Endodermal cell (in vitro differentiated cells): ENCODE results near the gene PRIM1. TPM values are rescaled to one million over a fixed set of nuclear protein-coding genes. Genes with fewer than 3 reads are reported as not detected.
A peak's percentile ranks its signal among the peaks of the same experiment; 100 is the strongest.
"Not testable (repeated sequence)": the region's sequence is repeated elsewhere in the genome, so short reads cannot be mapped to it uniquely, and the experiment has no call there.

ENCODE experiments used
- DNase-seq: peaks from one replicate; pipeline ENCODE4 v3.0.0-alpha.2; 2017
- H3K27ac ChIP-seq: 2 replicates; pipeline ENCODE4 v1.5.1; 2013; ENCODE audit warnings: mild to moderate bottlenecking, low read depth, low read length, moderate library complexity
- H3K27me3 ChIP-seq: 2 replicates; pipeline ENCODE4 v1.6.1; 2013; ENCODE audit warnings: mild to moderate bottlenecking, low read length, moderate library complexity; ENCODE audit not compliant: insufficient read depth, control insufficient read depth, poor library complexity, severe bottlenecking
- H3K36me3 ChIP-seq: 2 replicates; pipeline ENCODE4 v1.7.0; 2013; ENCODE audit warnings: mild to moderate bottlenecking, low read length, moderate library complexity; ENCODE audit not compliant: control insufficient read depth, insufficient read depth
- H3K4me1 ChIP-seq: one replicate; pipeline ENCODE4 v1.7.0; 2013; ENCODE audit warnings: low read length; ENCODE audit not compliant: control insufficient read depth, insufficient read depth
- H3K4me3 ChIP-seq: 2 replicates; pipeline ENCODE4 v1.5.1; 2013; ENCODE audit warnings: mild to moderate bottlenecking, low read length, moderate library complexity
- H3K9ac ChIP-seq: 2 replicates; pipeline ENCODE4 v1.6.1; 2013; ENCODE audit warnings: mild to moderate bottlenecking, low read length, moderate library complexity; ENCODE audit not compliant: poor library complexity, severe bottlenecking; ENCODE audit errors: extremely low read depth
- H3K9me3 ChIP-seq: 2 replicates; pipeline ENCODE4 v1.6.1; 2013; ENCODE audit warnings: mild to moderate bottlenecking, low read length, moderate library complexity; ENCODE audit not compliant: control insufficient read depth
- H3K27ac Mint-ChIP-seq: 2 replicates; pipeline ENCODE4 v1.8.0; 2020; ENCODE audit warnings: mixed read lengths
- H3K27me3 Mint-ChIP-seq: 2 replicates; pipeline ENCODE4 v1.8.0; 2021; ENCODE audit warnings: mild to moderate bottlenecking, mixed read lengths; ENCODE audit not compliant: insufficient read depth
- H3K36me3 Mint-ChIP-seq: 2 replicates; pipeline ENCODE4 v1.8.0; 2020; ENCODE audit warnings: low read depth, mixed read lengths
- H3K4me1 Mint-ChIP-seq: 2 replicates; pipeline ENCODE4 v1.8.0; 2020; ENCODE audit warnings: mixed read lengths
- H3K4me3 Mint-ChIP-seq: 2 replicates; pipeline ENCODE4 v1.8.0; 2020; ENCODE audit warnings: mild to moderate bottlenecking, moderate library complexity, mixed read lengths
- H3K9me3 Mint-ChIP-seq: 2 replicates; pipeline ENCODE4 v1.8.0; 2020; ENCODE audit warnings: mild to moderate bottlenecking, mixed read lengths
- WGBS, 2 experiments: methylation state at CpG; one replicate each; pipeline versions ENCODE4 v1.1.5 to v1.1.7; 2013; ENCODE audit warnings: missing lambda C conversion rate in 2 of 2, mixed read lengths in 1 of 2; ENCODE audit not compliant: insufficient coverage in 1 of 2, insufficient read length in 1 of 2; 5-methylcytosine and 5-hydroxymethylcytosine counted together
- total RNA-seq, 2 donors: library from RNA; stranded (reverse); fragmentation: NEBNext Ultra II Directional in 1 of 2; extraction: Animal tissue kit (Norgen Biotek cat#: 25700) in 1 of 2; gene quantifications; 2 replicates in 1 of 2; 3 replicates in 1 of 2; pipeline ENCODE4 v1.2.1, GENCODE V29; 2021
- TF ChIP-seq, protein P1 (sequence below): fragments of 200-600 bp; sonication (generic); conservative IDR thresholded peaks from 2 replicates; pipeline ENCODE4 v1.5.0; 2021; ENCODE audit warnings: antibody characterized with exemption, mild to moderate bottlenecking

The PRIM1 gene
- total RNA-seq, 2 donors from 2014 or later = 34.8 to 44.2 TPM

DNA sequence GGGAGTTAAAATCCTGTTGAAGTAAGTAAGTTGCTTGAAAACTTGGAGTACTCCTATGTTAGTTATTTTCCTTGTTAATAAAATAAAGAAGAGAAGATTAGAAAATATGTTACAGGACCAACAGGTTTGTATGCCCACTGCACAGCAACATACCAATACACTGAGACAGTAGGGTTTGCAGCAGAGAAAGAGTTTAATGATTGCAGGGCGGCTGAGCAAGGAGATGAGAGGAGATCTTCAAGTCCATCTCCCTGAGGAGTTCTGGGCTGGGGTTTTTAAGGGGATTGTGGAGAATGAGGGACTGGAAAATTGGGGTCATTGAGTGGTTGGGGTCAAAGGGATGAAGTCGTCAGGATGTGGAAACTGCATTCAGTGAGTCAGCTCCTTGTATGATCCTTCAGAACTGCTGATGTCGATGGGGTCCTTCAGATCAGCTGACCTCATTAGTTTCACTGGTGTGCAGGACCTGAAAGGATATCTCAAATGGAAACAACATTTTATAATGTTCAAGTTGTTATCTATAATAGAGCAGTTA is 6.7 kb upstream of the PRIM1 start:
- H3K27me3 Mint-ChIP-seq = no peaks in the 10 kb centered on the region
- H3K9ac ChIP-seq = no peak overlapping the region
- H3K36me3 ChIP-seq = no peaks in the 10 kb centered on the region
- H3K4me1 ChIP-seq = no peaks in the 10 kb centered on the region
- TF ChIP-seq, protein P1, sequence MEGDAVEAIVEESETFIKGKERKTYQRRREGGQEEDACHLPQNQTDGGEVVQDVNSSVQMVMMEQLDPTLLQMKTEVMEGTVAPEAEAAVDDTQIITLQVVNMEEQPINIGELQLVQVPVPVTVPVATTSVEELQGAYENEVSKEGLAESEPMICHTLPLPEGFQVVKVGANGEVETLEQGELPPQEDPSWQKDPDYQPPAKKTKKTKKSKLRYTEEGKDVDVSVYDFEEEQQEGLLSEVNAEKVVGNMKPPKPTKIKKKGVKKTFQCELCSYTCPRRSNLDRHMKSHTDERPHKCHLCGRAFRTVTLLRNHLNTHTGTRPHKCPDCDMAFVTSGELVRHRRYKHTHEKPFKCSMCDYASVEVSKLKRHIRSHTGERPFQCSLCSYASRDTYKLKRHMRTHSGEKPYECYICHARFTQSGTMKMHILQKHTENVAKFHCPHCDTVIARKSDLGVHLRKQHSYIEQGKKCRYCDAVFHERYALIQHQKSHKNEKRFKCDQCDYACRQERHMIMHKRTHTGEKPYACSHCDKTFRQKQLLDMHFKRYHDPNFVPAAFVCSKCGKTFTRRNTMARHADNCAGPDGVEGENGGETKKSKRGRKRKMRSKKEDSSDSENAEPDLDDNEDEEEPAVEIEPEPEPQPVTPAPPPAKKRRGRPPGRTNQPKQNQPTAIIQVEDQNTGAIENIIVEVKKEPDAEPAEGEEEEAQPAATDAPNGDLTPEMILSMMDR = no peak
- H3K4me3 ChIP-seq = no peak overlapping the region
- no peaks in the 10 kb centered on the region for H3K4me1 Mint-ChIP-seq
- peaks cover 19% of the 10 kb centered on the region for H3K9me3 Mint-ChIP-seq
- peaks cover 16% of the 10 kb centered on the region for H3K9me3 ChIP-seq
- no peak overlapping the region for H3K27ac ChIP-seq
- 96% methylated on average over 3 of the region's 3 CpGs for WGBS, 2 experiments
- no peaks in the 10 kb centered on the region for H3K27me3 ChIP-seq
- H3K36me3 Mint-ChIP-seq = peaks cover 2% of the 10 kb centered on the region
- no peak for DNase-seq
- H3K4me3 Mint-ChIP-seq = no peak overlapping the region
- H3K27ac Mint-ChIP-seq = no peak overlapping the region

DNA sequence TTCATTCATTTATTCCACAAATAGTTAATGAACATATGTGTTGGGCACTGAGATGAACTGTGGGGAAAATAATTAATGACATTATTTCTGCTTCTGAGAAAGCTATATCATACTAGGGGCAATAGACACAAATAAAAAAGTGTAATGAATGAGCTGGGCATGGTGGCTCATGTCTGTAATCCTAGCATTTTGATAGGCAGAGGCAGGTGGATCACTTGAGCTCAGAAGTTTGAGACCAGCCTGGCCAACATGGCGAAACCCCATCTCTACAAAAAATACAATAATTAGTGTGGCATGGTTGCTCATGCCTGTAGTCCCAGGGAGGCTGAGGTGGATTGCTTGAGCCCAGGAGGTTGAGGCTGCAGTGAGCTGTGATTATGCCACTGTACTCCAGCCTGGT is 5.8 kb upstream of the PRIM1 start:
- not testable (repeated sequence) for H3K27ac Mint-ChIP-seq, H3K4me1 ChIP-seq, H3K27me3 ChIP-seq, H3K4me3 ChIP-seq, H3K9ac ChIP-seq, H3K4me3 Mint-ChIP-seq, DNase-seq, H3K27ac ChIP-seq, H3K27me3 Mint-ChIP-seq, H3K36me3 ChIP-seq, H3K36me3 Mint-ChIP-seq, H3K4me1 Mint-ChIP-seq
- H3K9me3 ChIP-seq = peaks cover 16% of the 10 kb centered on the region
- WGBS, 2 experiments = 100% methylated on average over 1 of the region's 1 CpG; no CpG with 5 or more reads in 1 of the 2 experiments
- peaks cover 19% of the 10 kb centered on the region for H3K9me3 Mint-ChIP-seq

DNA sequence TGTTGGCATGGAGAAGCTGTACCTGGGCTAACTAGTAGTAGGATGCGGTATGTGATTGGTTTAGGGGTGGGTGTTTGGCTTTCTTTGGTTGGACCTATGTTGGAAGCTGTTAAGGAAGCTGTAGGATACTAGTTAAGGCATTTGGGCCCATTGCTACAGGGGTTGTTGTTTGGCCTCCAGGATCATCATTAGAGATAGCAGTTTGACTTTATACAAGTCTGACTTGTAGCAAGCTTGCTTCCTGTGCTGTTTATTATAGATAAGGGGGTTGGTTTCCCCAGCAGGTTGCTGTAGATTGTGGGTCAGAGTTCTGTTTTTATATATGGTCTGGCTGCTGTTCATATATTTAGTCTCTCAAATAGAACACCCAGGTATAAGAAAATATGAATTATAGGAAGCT is 1.4 kb upstream of the PRIM1 start:
- no peaks in the 10 kb centered on the region for H3K27me3 ChIP-seq
- H3K36me3 ChIP-seq = peaks cover 6% of the 10 kb centered on the region
- no peak overlapping the region for H3K9ac ChIP-seq
- WGBS, 2 experiments = 95% methylated on average over 1 of the region's 1 CpG; no CpG with 5 or more reads in 1 of the 2 experiments
- TF ChIP-seq, protein P1 = no peak
- DNase-seq = no peak
- peaks cover 8% of the 10 kb centered on the region for H3K9me3 ChIP-seq
- H3K4me3 Mint-ChIP-seq = no peak overlapping the region
- no peaks in the 10 kb centered on the region for H3K27me3 Mint-ChIP-seq
- no peak overlapping the region for H3K27ac ChIP-seq
- peaks cover 13% of the 10 kb centered on the region for H3K36me3 Mint-ChIP-seq
- peaks cover 4% of the 10 kb centered on the region for H3K4me1 ChIP-seq
- peaks cover 11% of the 10 kb centered on the region for H3K9me3 Mint-ChIP-seq
- H3K4me3 ChIP-seq = no peak overlapping the region
- no peak overlapping the region for H3K27ac Mint-ChIP-seq
- H3K4me1 Mint-ChIP-seq = peaks cover 10% of the 10 kb centered on the region

DNA sequence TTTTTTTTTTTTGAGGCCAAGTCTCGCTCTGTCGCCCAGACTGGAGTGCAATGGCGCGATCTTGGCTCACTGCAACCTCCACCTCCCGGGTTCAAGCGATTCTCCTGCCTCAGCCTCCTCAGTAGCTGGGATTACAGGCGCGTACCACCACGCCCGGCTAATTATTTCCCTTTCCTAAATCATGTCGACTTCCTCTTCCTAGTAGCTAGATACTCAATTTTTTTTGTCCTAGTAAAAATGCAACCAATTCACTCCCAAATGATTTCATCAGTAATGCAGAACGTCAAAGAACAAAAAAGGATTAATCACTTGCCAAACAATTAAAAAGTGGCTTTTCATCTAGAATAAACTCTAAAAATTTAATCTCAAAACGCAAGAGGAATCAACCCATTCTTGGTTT is 1.5 kb downstream of the PRIM1 start:
- Mint-ChIP-seq H3K4me3 (peak overlapping the region; percentile 82), H3K36me3 (peaks cover 30% of the 10 kb centered on the region)
- H3K27ac ChIP-seq, H3K4me1 ChIP-seq, H3K9ac ChIP-seq, H3K4me1 Mint-ChIP-seq, H3K9me3 Mint-ChIP-seq, H3K9me3 ChIP-seq, DNase-seq, H3K27me3 Mint-ChIP-seq, H3K27ac Mint-ChIP-seq, H3K27me3 ChIP-seq: not testable (repeated sequence)
- Histone ChIP-seq H3K4me3 (peak overlapping the region; percentile 86), H3K36me3 (peaks cover 11% of the 10 kb centered on the region)
- WGBS, 2 experiments = 92 to 93% methylated on average over 11 to 13 of the region's 13 CpGs
